HG03095 (cell line): Measurements from ENCODE around the gene CSF3R.

Experiments
- ATAC-seq: cut with Tn5 transposase; IDR thresholded peaks from one replicate; pipeline ENCODE4 v1.9.1; 2021; ENCODE audit warnings: moderate library complexity; ENCODE audit not compliant: unreplicated experiment

Gene CSF3R

GRCh38 chr1:36463463-36463802, 19.3 kb downstream of the CSF3R start:
- no peak for ATAC-seq

- no peak for ATAC-seq
These were observed 23.8 kb downstream of the CSF3R start for GRCh38 chr1:36458910-36459309.

- no peak for ATAC-seq
These were observed 25.0 kb downstream of the CSF3R start for GRCh38 chr1:36457691-36458090.

GRCh38 chr1:36456391-36456928, 26.3 kb downstream of the CSF3R start:
- ATAC-seq, result no peak

GRCh38 chr1:36455386-36455785, 27.3 kb downstream of the CSF3R start:
- no peak for ATAC-seq

- no peak for ATAC-seq
These were observed 28.9 kb downstream of the CSF3R start for GRCh38 chr1:36453600-36454388.

GRCh38 chr1:36453051-36453450, 29.7 kb downstream of the CSF3R start:
- no peak for ATAC-seq

- no peak for ATAC-seq
These were observed 31.8 kb downstream of the CSF3R start for GRCh38 chr1:36450919-36451305.

GRCh38 chr1:36450270-36450918, 32.3 kb downstream of the CSF3R start, which contains the start of gene OSCP1:
TSS of gene OSCP1 (minus strand) at chr1:36450451. CDS start at chr1:36450369, 82 bp downstream.
- ATAC-seq, result peak; percentile 97

GRCh38 chr1:36448530-36449056, 34.1 kb downstream of the CSF3R start:
- no peak for ATAC-seq

GRCh38 chr1:36447450-36447849, 35.3 kb downstream of the CSF3R start:
- ATAC-seq, result no peak

GRCh38 chr1:36446746-36447145, 36.0 kb downstream of the CSF3R start:
- no peak for ATAC-seq

- ATAC-seq, result no peak
These were observed 36.4 kb downstream of the CSF3R start for GRCh38 chr1:36446271-36446670.

- no peak for ATAC-seq
These were observed 39.4 kb downstream of the CSF3R start for GRCh38 chr1:36443297-36443696.

GRCh38 chr1:36442337-36442736, 40.4 kb downstream of the CSF3R start:
- no peak for ATAC-seq

- ATAC-seq, result no peak
These were observed 42.1 kb downstream of the CSF3R start for GRCh38 chr1:36440646-36441045.

GRCh38 chr1:36440044-36440443, 42.7 kb downstream of the CSF3R start:
- ATAC-seq, result no peak

GRCh38 chr1:36438715-36439114, 44.0 kb downstream of the CSF3R start:
- ATAC-seq, result no peak

- ATAC-seq, result no peak
These were observed 45.9 kb downstream of the CSF3R start for GRCh38 chr1:36436821-36437220.

- ATAC-seq, result no peak
These were observed 49.6 kb downstream of the CSF3R start for GRCh38 chr1:36433102-36433501.

GRCh38 chr1:36432616-36433015, 50.1 kb downstream of the CSF3R start:
- no peak for ATAC-seq

GRCh38 chr1:36425791-36426190, 56.9 kb downstream of the CSF3R start:
- ATAC-seq, result no peak
